RWPE1 (cell line): Measurements from ENCODE around the gene STON1.
A peak's percentile ranks its signal among the peaks of the same experiment; 100 is the strongest.
"Not testable (repeated sequence)": the region's sequence is repeated elsewhere in the genome, so short reads cannot be mapped to it uniquely, and the experiment has no call there.

Experiments used
- CTCF ChIA-PET: fragments of 350-600 bp; sonication (Branson Sonifier 250); formaldehyde crosslinking; extraction: SDS; loops from one replicate; lab custom pipeline; 2021; lab: Yijun Ruan, JAX
- POLR2A ChIA-PET: fragments of 400-600 bp; formaldehyde crosslinking; extraction: SDS; loops from one replicate; lab custom pipeline; 2020; ENCODE audit warnings: antibody characterized with exemption; ENCODE audit not compliant: low non-redundant PET; lab: Yijun Ruan, JAX
- DNase-seq: peaks from one replicate; pipeline ENCODE4 v3.0.0; 2012; ENCODE audit warnings: low spot score
- H3K27ac ChIP-seq: fragments of 450-650 bp; 2 replicates; pipeline ENCODE4 v1.5.1; 2017
- TF ChIP-seq, protein P1 (sequence below): fragments of 450-650 bp; conservative IDR thresholded peaks from 2 replicates; pipeline ENCODE4 v1.5.1; 2017; ENCODE audit warnings: low read depth, mild to moderate bottlenecking

STON1 gene

DNA sequence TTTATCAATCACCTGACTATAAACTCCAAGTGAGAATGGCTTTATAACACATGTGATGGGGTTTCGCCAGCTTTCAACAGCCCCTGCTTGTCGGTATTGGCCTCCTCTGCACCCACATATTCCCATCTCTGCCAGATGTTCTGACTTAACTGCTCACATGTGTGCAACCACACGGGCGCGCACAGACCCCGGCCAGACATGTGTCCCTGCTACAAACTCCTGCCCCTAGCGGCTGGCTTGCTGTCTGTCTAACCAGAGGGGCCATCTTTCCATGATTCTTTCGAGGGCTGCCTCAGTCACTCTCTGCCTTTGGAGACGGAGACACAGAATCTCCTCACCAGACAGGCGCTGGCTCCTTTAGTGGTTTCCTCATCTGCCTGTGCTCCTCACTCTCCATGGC lies 15.3 kb downstream of the STON1 start:
- DNase-seq = no peak
- POLR2A ChIA-PET = no interaction called here
- TF ChIP-seq, protein P1, sequence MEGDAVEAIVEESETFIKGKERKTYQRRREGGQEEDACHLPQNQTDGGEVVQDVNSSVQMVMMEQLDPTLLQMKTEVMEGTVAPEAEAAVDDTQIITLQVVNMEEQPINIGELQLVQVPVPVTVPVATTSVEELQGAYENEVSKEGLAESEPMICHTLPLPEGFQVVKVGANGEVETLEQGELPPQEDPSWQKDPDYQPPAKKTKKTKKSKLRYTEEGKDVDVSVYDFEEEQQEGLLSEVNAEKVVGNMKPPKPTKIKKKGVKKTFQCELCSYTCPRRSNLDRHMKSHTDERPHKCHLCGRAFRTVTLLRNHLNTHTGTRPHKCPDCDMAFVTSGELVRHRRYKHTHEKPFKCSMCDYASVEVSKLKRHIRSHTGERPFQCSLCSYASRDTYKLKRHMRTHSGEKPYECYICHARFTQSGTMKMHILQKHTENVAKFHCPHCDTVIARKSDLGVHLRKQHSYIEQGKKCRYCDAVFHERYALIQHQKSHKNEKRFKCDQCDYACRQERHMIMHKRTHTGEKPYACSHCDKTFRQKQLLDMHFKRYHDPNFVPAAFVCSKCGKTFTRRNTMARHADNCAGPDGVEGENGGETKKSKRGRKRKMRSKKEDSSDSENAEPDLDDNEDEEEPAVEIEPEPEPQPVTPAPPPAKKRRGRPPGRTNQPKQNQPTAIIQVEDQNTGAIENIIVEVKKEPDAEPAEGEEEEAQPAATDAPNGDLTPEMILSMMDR = no peak
- CTCF ChIA-PET = no interaction called here
- H3K27ac ChIP-seq = no peak overlapping the region

DNA sequence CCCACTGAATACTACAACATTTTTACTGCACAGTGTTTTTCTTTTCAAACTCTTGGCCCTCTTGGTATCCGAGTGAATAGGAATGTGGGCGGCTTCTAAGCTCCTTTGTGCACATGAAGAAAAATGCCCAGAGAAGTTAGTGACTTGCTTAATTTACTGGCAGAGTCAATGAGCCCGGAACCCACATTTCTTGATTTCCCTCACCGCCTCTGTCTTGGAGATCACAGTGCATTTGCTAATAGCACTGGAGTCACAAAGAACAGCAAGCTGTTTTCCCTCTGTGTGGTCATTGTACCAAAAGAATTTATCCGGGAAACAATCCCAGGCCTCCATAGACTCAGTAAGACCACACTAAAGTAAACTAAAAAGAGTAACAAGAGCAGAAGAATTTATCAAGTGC lies 18.9 kb downstream of the STON1 start:
- no peak for DNase-seq
- H3K27ac ChIP-seq = no peak overlapping the region
- ChIA-PET CTCF (no interaction called here), POLR2A (no interaction called here)
- TF ChIP-seq, protein P1 = no peak

DNA sequence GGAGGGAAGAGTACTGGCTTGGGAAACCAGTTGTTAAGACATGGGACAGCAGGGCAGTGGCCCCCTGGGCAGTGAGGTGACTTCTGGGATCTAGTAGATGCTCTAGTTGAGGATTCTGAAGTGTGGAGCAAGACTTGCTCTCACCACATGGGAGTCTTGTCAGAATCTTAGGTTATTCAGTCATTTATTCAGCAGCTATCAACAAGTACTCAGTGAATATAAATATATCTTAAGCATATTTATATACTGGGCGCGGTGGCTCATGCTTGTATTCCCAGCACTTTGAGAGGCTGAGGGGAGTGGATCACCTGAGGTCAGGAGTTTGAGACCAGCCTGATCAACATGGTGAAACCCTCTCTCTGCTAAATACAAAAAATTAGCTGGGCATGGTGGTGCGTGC lies 20.0 kb downstream of the STON1 start:
- no peak overlapping the region for H3K27ac ChIP-seq
- ChIA-PET CTCF (no interaction called here), POLR2A (no interaction called here)
- TF ChIP-seq, protein P1 = no peak
- no peak for DNase-seq

DNA sequence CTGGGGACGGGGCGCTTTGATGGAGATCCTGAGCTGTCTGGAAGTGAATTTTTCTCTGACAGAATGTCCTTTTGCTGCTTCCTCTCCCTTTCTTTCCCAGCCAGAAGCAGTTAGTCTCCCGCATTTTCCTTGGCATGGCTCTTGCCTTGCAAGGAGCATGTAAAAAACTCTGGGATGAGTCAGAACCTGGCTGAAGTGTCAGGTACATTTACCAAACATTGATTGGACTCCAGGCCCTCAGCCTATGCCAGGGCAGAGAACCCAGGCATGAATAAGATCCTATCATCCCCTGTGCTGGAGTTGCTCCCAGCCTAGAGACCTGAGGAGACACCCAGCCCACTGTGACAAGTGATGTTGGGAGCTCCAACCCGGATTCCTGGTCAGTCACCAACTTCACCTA lies 21.6 kb downstream of the STON1 start:
- POLR2A ChIA-PET = no interaction called here
- CTCF ChIA-PET = no interaction called here
- H3K27ac ChIP-seq = peak overlapping the region; percentile 38
- DNase-seq = no peak
- TF ChIP-seq, protein P1 = no peak

DNA sequence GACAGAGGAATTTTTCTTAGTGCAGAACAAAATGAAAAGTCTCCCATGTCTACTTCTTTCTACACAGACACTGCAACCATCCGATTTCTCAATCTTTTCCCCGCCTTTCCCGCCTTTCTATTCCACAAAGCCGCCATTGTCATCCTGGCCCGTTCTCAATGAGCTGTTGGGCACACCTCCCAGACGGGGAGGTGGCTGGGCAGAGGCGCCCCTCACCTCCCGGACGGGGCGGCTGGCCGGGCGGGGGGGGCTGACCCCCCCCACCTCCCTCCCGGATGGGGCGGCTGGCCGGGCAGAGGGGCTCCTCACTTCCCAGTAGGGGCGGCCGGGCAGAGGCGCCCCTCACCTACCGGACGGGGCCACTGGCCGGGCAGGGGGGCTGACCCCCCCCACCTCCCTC lies 25.1 kb downstream of the STON1 start:
- DNase-seq, POLR2A ChIA-PET, H3K27ac ChIP-seq, CTCF ChIA-PET: not testable (repeated sequence)

DNA sequence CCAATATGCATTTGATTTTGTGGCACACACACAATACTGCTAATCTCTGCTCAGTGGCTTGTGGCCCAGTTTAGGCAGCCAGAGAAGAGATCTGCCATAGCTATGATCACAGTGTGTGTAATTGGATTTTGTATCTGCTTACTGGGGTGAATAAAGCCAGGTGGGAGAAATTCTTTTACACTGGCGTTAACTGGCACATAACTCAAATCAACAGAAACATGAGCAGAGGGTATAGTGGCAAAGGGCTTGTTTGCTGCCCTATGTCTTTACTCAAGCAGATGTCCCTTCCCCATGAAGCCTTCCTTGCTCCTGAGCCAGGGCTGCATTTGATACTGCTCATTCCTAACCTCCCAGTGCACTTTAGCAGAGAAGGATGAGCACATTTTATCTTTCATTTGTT lies 28.5 kb downstream of the STON1 start:
- ChIA-PET CTCF (no interaction called here), POLR2A (no interaction called here)
- TF ChIP-seq, protein P1 = no peak
- no peak for DNase-seq
- H3K27ac ChIP-seq = no peak overlapping the region

DNA sequence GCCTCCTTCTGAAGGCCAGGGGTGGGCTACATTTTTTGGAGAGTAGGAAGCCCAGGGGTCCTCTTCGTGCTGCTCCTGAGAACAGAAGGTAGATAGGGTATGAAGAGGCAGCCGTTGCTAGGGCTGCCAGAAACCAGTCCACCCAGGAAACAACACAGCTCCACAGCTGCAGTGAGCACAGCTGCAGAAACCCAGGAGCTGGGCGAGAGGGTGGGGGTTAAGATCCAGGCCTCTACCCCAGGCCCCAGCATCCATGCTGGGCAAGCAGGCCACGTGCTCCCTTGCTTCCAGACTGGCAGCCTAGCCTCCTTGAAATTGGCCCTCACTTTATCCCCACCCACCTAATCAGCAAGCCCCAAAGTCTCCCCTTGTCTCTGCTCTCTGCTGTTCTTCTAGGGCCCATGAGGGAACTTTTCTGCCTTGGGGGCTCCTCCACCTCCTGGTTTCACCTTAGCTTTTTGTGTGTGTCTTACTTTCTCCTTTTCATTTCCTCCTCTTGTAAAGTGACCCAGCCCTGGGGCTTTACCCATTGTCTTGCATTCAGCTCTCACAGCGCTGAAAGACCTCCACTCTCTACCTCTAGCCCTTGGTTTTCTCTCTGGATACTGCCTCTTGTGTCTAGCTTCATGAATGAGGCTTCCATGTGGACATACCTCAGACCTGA lies 30.7 kb downstream of the STON1 start:
- TF ChIP-seq, protein P1 = no peak
- ChIA-PET CTCF (interaction anchor here (0.5 to 0.6 kb wide), 2 partner anchors 139 to 544 kb away, joined by 3 read pairs; no protein-coding TSS in a partner anchor), POLR2A (no interaction called here)

More for the DNA sequence above, 30.7 kb downstream of the STON1 start:
- no peak for DNase-seq
- H3K27ac ChIP-seq = no peak overlapping the region
